Measurements from ENCODE around the gene TTC21B. TPM values are rescaled to one million over a fixed set of nuclear protein-coding genes. Genes with fewer than 3 reads are reported as not detected.
"Not testable (repeated sequence)": the region's sequence is repeated elsewhere in the genome, so short reads cannot be mapped to it uniquely, and the experiment has no call there.

Gene TTC21B
- polyA plus RNA-seq, 2 donors, result 3.0 to 3.2 TPM

GRCh38 chr2:165876712-165877111 is 76.9 kb downstream of the TTC21B start:
- no peak overlapping the region for H3K4me3 ChIP-seq (ENCODE audit: low read depth in 1 of 2, low read length in 2 of 2)
- no peaks in the 10 kb centered on the region for H3K27me3 ChIP-seq (ENCODE audit: control insufficient read depth in 1 of 2, insufficient read depth in 2 of 2, low read length in 2 of 2)
- WGBS, 2 donors, result 29 to 42% methylated on average over 1 of the region's 1 CpG
- no peak overlapping the region for H3K27ac ChIP-seq (ENCODE audit: low read depth in 2 of 2, low read length in 1 of 2)
- H3K4me1 ChIP-seq (ENCODE audit: control insufficient read depth in 2 of 2, insufficient read depth in 2 of 2, low read length in 1 of 2), result no peaks in the 10 kb centered on the region
- no peaks in the 10 kb centered on the region for H3K9me3 ChIP-seq (ENCODE audit: control insufficient read depth in 2 of 2, insufficient read depth in 1 of 2, low read depth in 1 of 2, low read length in 1 of 2)
- H3K36me3 ChIP-seq (ENCODE audit: control insufficient read depth in 2 of 2, insufficient read depth in 2 of 2, low read length in 1 of 2), result peaks cover 0 to 3% of the 10 kb centered on the region in 2 donors

GRCh38 chr2:165876269-165876668 is 77.3 kb downstream of the TTC21B start:
- Histone ChIP-seq H3K9me3 (ENCODE audit: control insufficient read depth in 2 of 2, insufficient read depth in 1 of 2, low read depth in 1 of 2, low read length in 1 of 2) (no peaks in the 10 kb centered on the region), H3K4me3 (ENCODE audit: low read depth in 1 of 2, low read length in 2 of 2) (no peak overlapping the region), H3K27me3 (ENCODE audit: control insufficient read depth in 1 of 2, insufficient read depth in 2 of 2, low read length in 2 of 2) (no peaks in the 10 kb centered on the region), H3K36me3 (ENCODE audit: control insufficient read depth in 2 of 2, insufficient read depth in 2 of 2, low read length in 1 of 2) (peaks cover 0 to 3% of the 10 kb centered on the region in 2 donors), H3K27ac (ENCODE audit: low read depth in 2 of 2, low read length in 1 of 2) (no peak overlapping the region), H3K4me1 (ENCODE audit: control insufficient read depth in 2 of 2, insufficient read depth in 2 of 2, low read length in 1 of 2) (no peaks in the 10 kb centered on the region)
- WGBS, 2 donors, result 92 to 98% methylated on average over 1 of the region's 1 CpG

GRCh38 chr2:165874445-165875039 is 79.0 kb downstream of the TTC21B start:
- Histone ChIP-seq H3K9me3 (ENCODE audit: control insufficient read depth in 2 of 2, insufficient read depth in 1 of 2, low read depth in 1 of 2, low read length in 1 of 2) (no peaks in the 10 kb centered on the region), H3K27ac (ENCODE audit: low read depth in 2 of 2, low read length in 1 of 2) (no peak overlapping the region), H3K27me3 (ENCODE audit: control insufficient read depth in 1 of 2, insufficient read depth in 2 of 2, low read length in 2 of 2) (no peaks in the 10 kb centered on the region), H3K4me1 (ENCODE audit: control insufficient read depth in 2 of 2, insufficient read depth in 2 of 2, low read length in 1 of 2) (no peaks in the 10 kb centered on the region), H3K36me3 (ENCODE audit: control insufficient read depth in 2 of 2, insufficient read depth in 2 of 2, low read length in 1 of 2) (no peaks in the 10 kb centered on the region), H3K4me3 (ENCODE audit: low read depth in 1 of 2, low read length in 2 of 2) (no peak overlapping the region)
- 34 to 38% methylated on average over 3 of the region's 3 CpGs for WGBS, 2 donors

GRCh38 chr2:165872101-165872791 is 81.3 kb downstream of the TTC21B start:
- Histone ChIP-seq H3K27me3 (ENCODE audit: control insufficient read depth in 1 of 2, insufficient read depth in 2 of 2, low read length in 2 of 2) (no peaks in the 10 kb centered on the region), H3K27ac (ENCODE audit: low read depth in 2 of 2, low read length in 1 of 2) (no peak overlapping the region), H3K9me3 (ENCODE audit: control insufficient read depth in 2 of 2, insufficient read depth in 1 of 2, low read depth in 1 of 2, low read length in 1 of 2) (no peaks in the 10 kb centered on the region), H3K4me1 (ENCODE audit: control insufficient read depth in 2 of 2, insufficient read depth in 2 of 2, low read length in 1 of 2) (no peaks in the 10 kb centered on the region), H3K4me3 (ENCODE audit: low read depth in 1 of 2, low read length in 2 of 2) (no peak overlapping the region), H3K36me3 (ENCODE audit: control insufficient read depth in 2 of 2, insufficient read depth in 2 of 2, low read length in 1 of 2) (peaks cover 0 to 4% of the 10 kb centered on the region in 2 donors)
- WGBS, 2 donors, result 95 to 97% methylated on average over 5 of the region's 5 CpGs

GRCh38 chr2:165871025-165871424 is 82.6 kb downstream of the TTC21B start:
- no peaks in the 10 kb centered on the region for H3K27me3 ChIP-seq (ENCODE audit: control insufficient read depth in 1 of 2, insufficient read depth in 2 of 2, low read length in 2 of 2)
- no peak overlapping the region for H3K4me3 ChIP-seq (ENCODE audit: low read depth in 1 of 2, low read length in 2 of 2)
- peaks cover 0 to 4% of the 10 kb centered on the region in 2 donors for H3K36me3 ChIP-seq (ENCODE audit: control insufficient read depth in 2 of 2, insufficient read depth in 2 of 2, low read length in 1 of 2)
- 81 to 97% methylated on average over 2 of the region's 2 CpGs for WGBS, 2 donors
- no peak overlapping the region for H3K27ac ChIP-seq (ENCODE audit: low read depth in 2 of 2, low read length in 1 of 2)
- no peaks in the 10 kb centered on the region for H3K4me1 ChIP-seq (ENCODE audit: control insufficient read depth in 2 of 2, insufficient read depth in 2 of 2, low read length in 1 of 2)
- no peaks in the 10 kb centered on the region for H3K9me3 ChIP-seq (ENCODE audit: control insufficient read depth in 2 of 2, insufficient read depth in 1 of 2, low read depth in 1 of 2, low read length in 1 of 2)

GRCh38 chr2:165870346-165870745 is 83.2 kb downstream of the TTC21B start:
- Histone ChIP-seq H3K36me3 (ENCODE audit: control insufficient read depth in 2 of 2, insufficient read depth in 2 of 2, low read length in 1 of 2) (peaks cover 0 to 4% of the 10 kb centered on the region in 2 donors), H3K9me3 (ENCODE audit: control insufficient read depth in 2 of 2, insufficient read depth in 1 of 2, low read depth in 1 of 2, low read length in 1 of 2) (no peaks in the 10 kb centered on the region), H3K4me3 (ENCODE audit: low read depth in 1 of 2, low read length in 2 of 2) (no peak overlapping the region), H3K27ac (ENCODE audit: low read depth in 2 of 2, low read length in 1 of 2) (no peak overlapping the region), H3K27me3 (ENCODE audit: control insufficient read depth in 1 of 2, insufficient read depth in 2 of 2, low read length in 2 of 2) (no peaks in the 10 kb centered on the region), H3K4me1 (ENCODE audit: control insufficient read depth in 2 of 2, insufficient read depth in 2 of 2, low read length in 1 of 2) (no peaks in the 10 kb centered on the region)
- 87 to 95% methylated on average over 6 of the region's 6 CpGs for WGBS, 2 donors

- H3K27ac ChIP-seq (ENCODE audit: low read depth in 2 of 2, low read length in 1 of 2), result no peak overlapping the region
- H3K4me1 ChIP-seq (ENCODE audit: control insufficient read depth in 2 of 2, insufficient read depth in 2 of 2, low read length in 1 of 2), result no peaks in the 10 kb centered on the region
- WGBS, 2 donors, result 62 to 65% methylated on average over 4 of the region's 4 CpGs
- H3K27me3 ChIP-seq (ENCODE audit: control insufficient read depth in 1 of 2, insufficient read depth in 2 of 2, low read length in 2 of 2), result no peaks in the 10 kb centered on the region
- no peaks in the 10 kb centered on the region for H3K9me3 ChIP-seq (ENCODE audit: control insufficient read depth in 2 of 2, insufficient read depth in 1 of 2, low read depth in 1 of 2, low read length in 1 of 2)
- H3K4me3 ChIP-seq (ENCODE audit: low read depth in 1 of 2, low read length in 2 of 2), result no peak overlapping the region
- H3K36me3 ChIP-seq (ENCODE audit: control insufficient read depth in 2 of 2, insufficient read depth in 2 of 2, low read length in 1 of 2), result peaks cover 0 to 4% of the 10 kb centered on the region in 2 donors
These were observed 85.4 kb downstream of the TTC21B start for GRCh38 chr2:165868211-165868610.

- Histone ChIP-seq H3K27me3 (ENCODE audit: control insufficient read depth in 1 of 2, insufficient read depth in 2 of 2, low read length in 2 of 2) (no peaks in the 10 kb centered on the region), H3K4me1 (ENCODE audit: control insufficient read depth in 2 of 2, insufficient read depth in 2 of 2, low read length in 1 of 2) (no peaks in the 10 kb centered on the region), H3K9me3 (ENCODE audit: control insufficient read depth in 2 of 2, insufficient read depth in 1 of 2, low read depth in 1 of 2, low read length in 1 of 2) (peaks cover 2 to 5% of the 10 kb centered on the region in 2 donors), H3K4me3 (ENCODE audit: low read depth in 1 of 2, low read length in 2 of 2) (no peak overlapping the region), H3K27ac (ENCODE audit: low read depth in 2 of 2, low read length in 1 of 2) (no peak overlapping the region), H3K36me3 (ENCODE audit: control insufficient read depth in 2 of 2, insufficient read depth in 2 of 2, low read length in 1 of 2) (peaks cover 0 to 4% of the 10 kb centered on the region in 2 donors)
- 67 to 76% methylated on average over 6 of the region's 6 CpGs for WGBS, 2 donors
These were observed 89.3 kb downstream of the TTC21B start for GRCh38 chr2:165864296-165864695.

- Histone ChIP-seq H3K27me3 (ENCODE audit: control insufficient read depth in 1 of 2, insufficient read depth in 2 of 2, low read length in 2 of 2) (no peaks in the 10 kb centered on the region), H3K9me3 (ENCODE audit: control insufficient read depth in 2 of 2, insufficient read depth in 1 of 2, low read depth in 1 of 2, low read length in 1 of 2) (peaks cover 2 to 5% of the 10 kb centered on the region in 2 donors), H3K4me1 (ENCODE audit: control insufficient read depth in 2 of 2, insufficient read depth in 2 of 2, low read length in 1 of 2) (no peaks in the 10 kb centered on the region), H3K27ac (ENCODE audit: low read depth in 2 of 2, low read length in 1 of 2) (no peak overlapping the region), H3K36me3 (ENCODE audit: control insufficient read depth in 2 of 2, insufficient read depth in 2 of 2, low read length in 1 of 2) (peaks cover 0 to 3% of the 10 kb centered on the region in 2 donors), H3K4me3 (ENCODE audit: low read depth in 1 of 2, low read length in 2 of 2) (no peak overlapping the region)
- 84 to 86% methylated on average over 5 of the region's 5 CpGs for WGBS, 2 donors
These were observed 89.7 kb downstream of the TTC21B start for GRCh38 chr2:165863810-165864261.

GRCh38 chr2:165861083-165861482 is 92.5 kb downstream of the TTC21B start:
- H3K4me3 ChIP-seq (ENCODE audit: low read depth in 1 of 2, low read length in 2 of 2); H3K9me3 ChIP-seq (ENCODE audit: control insufficient read depth in 2 of 2, insufficient read depth in 1 of 2, low read depth in 1 of 2, low read length in 1 of 2); H3K36me3 ChIP-seq (ENCODE audit: control insufficient read depth in 2 of 2, insufficient read depth in 2 of 2, low read length in 1 of 2); H3K4me1 ChIP-seq (ENCODE audit: control insufficient read depth in 2 of 2, insufficient read depth in 2 of 2, low read length in 1 of 2); H3K27me3 ChIP-seq (ENCODE audit: control insufficient read depth in 1 of 2, insufficient read depth in 2 of 2, low read length in 2 of 2); H3K27ac ChIP-seq (ENCODE audit: low read depth in 2 of 2, low read length in 1 of 2): not testable (repeated sequence)
- WGBS, 2 donors, result 96 to 100% methylated on average over 2 of the region's 2 CpGs
